H1 (cell line): ENCODE results near the gene TRIM50. TPM values are rescaled to one million over a fixed set of nuclear protein-coding genes. Genes with fewer than 3 reads are reported as not detected.
"Not testable (repeated sequence)": the region's sequence is repeated elsewhere in the genome, so short reads cannot be mapped to it uniquely, and the experiment has no call there.

Experiments
- CTCF ChIA-PET: fragments of 300-600 bp; sonication (Branson Sonifier 250); formaldehyde crosslinking; loops from one replicate; lab custom pipeline; 2021; ENCODE audit not compliant: partially characterized antibody; lab: Charles Lee
- POLR2A ChIA-PET: fragments of 300-600 bp; sonication (Branson Sonifier 250); formaldehyde crosslinking; loops from one replicate; lab custom pipeline; 2021; ENCODE audit warnings: inconsistent platforms; ENCODE audit not compliant: partially characterized antibody; lab: Charles Lee
- DNase-seq, 2 experiments: peaks; one replicate each; pipeline versions ENCODE4 v3.0.0 to v3.0.0-alpha.2; 2010 to 2022; ENCODE audit warnings: low spot score in 2 of 2, low read depth in 1 of 2, mixed read lengths in 1 of 2
- FAIRE-seq: peaks from 2 replicates; lab custom pipeline; 2011; peaks lifted over from hg19 to GRCh38; lab: Jason Lieb, UNC
- H2AFZ ChIP-seq: 2 replicates; pipeline ENCODE4 v1.8.1; 2012; ENCODE audit warnings: low read length, inconsistent platforms
- H2AK5ac ChIP-seq: 2 replicates; pipeline ENCODE4 v1.6.1; 2013; ENCODE audit warnings: low read depth, low read length
- H2BK120ac ChIP-seq: replicated peaks from 2 replicates; pipeline ENCODE3; 2013; ENCODE audit warnings: low read depth, low read length, inconsistent platforms
- H2BK12ac ChIP-seq: 2 replicates; pipeline ENCODE4 v1.6.1; 2013; ENCODE audit warnings: low read depth, low read length
- H2BK15ac ChIP-seq: 2 replicates; pipeline ENCODE4 v1.6.1; 2013; ENCODE audit warnings: low read length
- H2BK20ac ChIP-seq: 2 replicates; pipeline ENCODE4 v1.6.1; 2013; ENCODE audit warnings: low read length
- H2BK5ac ChIP-seq: 2 replicates; pipeline ENCODE4 v1.6.1; 2013; ENCODE audit warnings: low read depth, low read length
- H3K14ac ChIP-seq: 2 replicates; pipeline ENCODE4 v1.6.1; 2013; ENCODE audit warnings: inconsistent platforms; ENCODE audit not compliant: insufficient read length
- H3K18ac ChIP-seq: 2 replicates; pipeline ENCODE4 v1.6.1; 2013; ENCODE audit warnings: low read length; ENCODE audit errors: extremely low read depth
- H3K23ac ChIP-seq: 2 replicates; pipeline ENCODE4 v1.6.1; 2013; ENCODE audit warnings: inconsistent platforms; ENCODE audit not compliant: insufficient read length
- H3K23me2 ChIP-seq: 2 replicates; pipeline ENCODE4 v1.6.1; 2013; ENCODE audit warnings: low read depth, low read length
- H3K27ac ChIP-seq: 2 replicates; pipeline ENCODE4 v1.6.1; 2011; ENCODE audit warnings: low read depth, low read length, inconsistent platforms
- H3K27me3 ChIP-seq, 4 experiments: replicated peaks in 1 of 4; 1 replicate in 1 of 4; 2 replicates in 3 of 4; pipeline versions ENCODE4 v1.6.1 to v1.8.1; 2011 to 2013; ENCODE audit warnings: low read length in 3 of 4, mild to moderate bottlenecking in 3 of 4, inconsistent platforms in 2 of 4, mixed read lengths in 2 of 4, moderate library complexity in 1 of 4; ENCODE audit not compliant: control insufficient read depth in 3 of 4, insufficient read depth in 3 of 4; ENCODE audit errors: extremely low read depth in 1 of 4
- H3K36me3 ChIP-seq, 4 experiments: 2 replicates each; pipeline versions ENCODE4 v1.6.1 to v1.8.1; 2011 to 2013; ENCODE audit warnings: mild to moderate bottlenecking in 4 of 4, low read length in 3 of 4, moderate library complexity in 2 of 4, control low read depth in 1 of 4, inconsistent platforms in 1 of 4; ENCODE audit not compliant: insufficient read depth in 4 of 4, control insufficient read depth in 2 of 4
- H3K4ac ChIP-seq: replicated peaks from 2 replicates; pipeline ENCODE3; 2013; ENCODE audit warnings: low read length, low read depth, mixed read lengths, inconsistent platforms; ENCODE audit not compliant: insufficient read length
- H3K4me1 ChIP-seq, 4 experiments: replicated peaks in 1 of 4; 1 replicate in 1 of 4; 2 replicates in 3 of 4; pipeline versions ENCODE4 v1.6.1 to v1.8.1; 2011 to 2013; ENCODE audit warnings: low read length in 3 of 4, inconsistent platforms in 2 of 4, mixed read lengths in 1 of 4; ENCODE audit not compliant: insufficient read depth in 4 of 4, control insufficient read depth in 3 of 4
- H3K4me2 ChIP-seq, 2 experiments: 2 replicates each; pipeline versions ENCODE4 v1.6.1 to v1.8.1; 2011 to 2013; ENCODE audit warnings: low read depth in 2 of 2, low read length in 2 of 2, control low read depth in 1 of 2, inconsistent platforms in 1 of 2, mild to moderate bottlenecking in 1 of 2; ENCODE audit not compliant: insufficient read depth in 1 of 2
- H3K4me3 ChIP-seq, 4 experiments: fragments of 200-600, 300-600 bp in 1 of 4; sonication (generic), shearing (Covaris generic), sonication (Bioruptor Twin) in 1 of 4; 2 replicates each; pipeline versions ENCODE4 v1.5.1 to v1.8.1; 2011 to 2016; ENCODE audit warnings: low read length in 4 of 4, low read depth in 3 of 4, control low read depth in 2 of 4, inconsistent platforms in 2 of 4, mild to moderate bottlenecking in 2 of 4, mixed read lengths in 1 of 4, moderate library complexity in 1 of 4; ENCODE audit not compliant: insufficient read depth in 2 of 4; ENCODE audit errors: extremely low read depth in 1 of 4
- H3K56ac ChIP-seq: replicated peaks from 2 replicates; pipeline ENCODE3; 2013; ENCODE audit warnings: low read depth, mild to moderate bottlenecking, mixed read lengths, low read length, inconsistent platforms; ENCODE audit not compliant: insufficient read length
- H3K79me1 ChIP-seq: 2 replicates; pipeline ENCODE4 v1.6.1; 2013; ENCODE audit warnings: low read depth, low read length, control low read depth
- H3K79me2 ChIP-seq, 2 experiments: 2 replicates each; pipeline versions ENCODE4 v1.6.1 to v1.8.1; 2012 to 2013; ENCODE audit warnings: low read length in 2 of 2, mild to moderate bottlenecking in 2 of 2, inconsistent platforms in 1 of 2; ENCODE audit not compliant: insufficient read depth in 2 of 2, control insufficient read depth in 1 of 2
- H3K9ac ChIP-seq, 4 experiments: replicated peaks in 1 of 4; 1 replicate in 1 of 4; 2 replicates in 3 of 4; pipeline versions ENCODE4 v1.6.1 to v1.8.1; 2011 to 2013; ENCODE audit warnings: low read depth in 3 of 4, low read length in 3 of 4, control low read depth in 2 of 4, mild to moderate bottlenecking in 2 of 4, moderate library complexity in 2 of 4, inconsistent platforms in 1 of 4; ENCODE audit errors: extremely low read depth in 1 of 4
- H3K9me3 ChIP-seq, 2 experiments: 2 replicates each; pipeline versions ENCODE4 v1.6.1 to v1.8.1; 2012 to 2013; ENCODE audit warnings: mild to moderate bottlenecking in 2 of 2, moderate library complexity in 2 of 2, control low read depth in 1 of 2, inconsistent platforms in 1 of 2, low read depth in 1 of 2, low read length in 1 of 2, mixed read lengths in 1 of 2; ENCODE audit not compliant: insufficient read depth in 2 of 2
- H4K20me1 ChIP-seq, 2 experiments: replicated peaks in 1 of 2; 2 replicates each; pipeline versions ENCODE3 to v1.8.1; 2011 to 2013; ENCODE audit warnings: inconsistent platforms in 2 of 2, low read length in 2 of 2, mild to moderate bottlenecking in 1 of 2; ENCODE audit not compliant: insufficient read depth in 2 of 2, control insufficient read depth in 1 of 2
- H4K5ac ChIP-seq: 2 replicates; pipeline ENCODE4 v1.6.1; 2013; ENCODE audit warnings: low read length, low read depth, mixed read lengths, inconsistent platforms; ENCODE audit not compliant: insufficient read length
- H4K8ac ChIP-seq: 2 replicates; pipeline ENCODE4 v1.8.0; 2013; ENCODE audit warnings: mild to moderate bottlenecking, moderate library complexity, low read length, inconsistent platforms; ENCODE audit not compliant: insufficient read depth; ENCODE audit errors: extremely low read depth
- H4K91ac ChIP-seq: replicated peaks from 2 replicates; pipeline ENCODE3; 2013; ENCODE audit warnings: low read length, mixed read lengths, inconsistent platforms; ENCODE audit not compliant: insufficient read length
- WGBS, 2 experiments: shearing (Covaris generic) in 1 of 2; methylation state at CpG; one replicate each; pipeline versions ENCODE4 v1.1.6 to v1.1.7; 2013 to 2015; ENCODE audit warnings: low lambda C conversion rate in 2 of 2, mixed read lengths in 2 of 2, inconsistent platforms in 1 of 2, low coverage in 1 of 2, missing lambda C conversion rate in 1 of 2; ENCODE audit not compliant: insufficient replicate concordance in 2 of 2, insufficient coverage in 1 of 2, insufficient read length in 1 of 2; ENCODE audit errors: extremely low coverage in 1 of 2, missing lambda C conversion rate in 1 of 2; 5-methylcytosine and 5-hydroxymethylcytosine counted together
- polyA plus RNA-seq, 7 experiments: library from polyadenylated mRNA; depleted of rRNA in 3 of 7; stranded (reverse) in 5 of 7; unstranded in 2 of 7; fragments of >200 nt in 5 of 7; fragments of 200-250 nt in 2 of 7; gene quantifications; 1 replicate in 5 of 7; 2 replicates in 1 of 7; 4 replicates in 1 of 7; pipeline versions ENCODE4 v1.2.1 to v1.2.3, GENCODE V29; 2011 to 2013; ENCODE audit warnings: missing spikeins in 2 of 7, mixed read lengths in 2 of 7
- total RNA-seq: library from RNA; stranded (reverse); fragmentation: NEBNext Ultra II Directional; extraction: Animal tissue kit (Norgen Biotek cat#: 25700); gene quantifications from 2 replicates; pipeline ENCODE4 v1.2.1, GENCODE V29; 2021

TRIM50 gene
- total and polyA plus RNA-seq, 2 of the 8 experiments (the other 6 are each of a cell fraction or from before 2014, with no cell fraction given) = 0.12 TPM; not detected in 1

DNA sequence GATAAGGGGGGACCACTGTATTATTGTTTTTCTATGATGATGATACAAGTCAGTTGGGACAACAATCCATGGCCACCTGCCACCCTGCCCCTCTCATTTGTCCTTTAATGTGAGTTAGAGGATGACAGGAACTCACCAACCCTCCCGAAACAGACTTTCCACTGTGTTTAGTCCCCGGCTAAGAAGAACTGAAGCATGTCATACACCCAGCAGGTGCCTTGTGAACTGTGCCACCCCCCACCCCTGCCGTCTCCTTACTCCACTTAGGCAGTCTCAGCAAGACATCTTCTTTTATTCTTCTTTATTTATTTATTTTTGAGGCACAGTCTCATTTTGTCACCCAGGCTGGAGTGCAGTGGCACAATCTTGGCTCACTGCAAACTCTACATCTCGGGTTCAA, 60.1 kb downstream of the TRIM50 start:
- H3K23me2 ChIP-seq, H3K14ac ChIP-seq, H3K27ac ChIP-seq, H4K20me1 ChIP-seq, H4K91ac ChIP-seq, H4K8ac ChIP-seq, H3K4me1 ChIP-seq, H3K18ac ChIP-seq, H3K9ac ChIP-seq, POLR2A ChIA-PET, H3K4ac ChIP-seq, H3K79me1 ChIP-seq, H2AFZ ChIP-seq, H2BK12ac ChIP-seq, H2BK120ac ChIP-seq, H3K56ac ChIP-seq, H3K23ac ChIP-seq, FAIRE-seq, H3K79me2 ChIP-seq, DNase-seq, H3K36me3 ChIP-seq, H3K4me2 ChIP-seq, H3K9me3 ChIP-seq, H2BK20ac ChIP-seq, H3K4me3 ChIP-seq, H2BK15ac ChIP-seq, H3K27me3 ChIP-seq, H2AK5ac ChIP-seq, H2BK5ac ChIP-seq, CTCF ChIA-PET, H4K5ac ChIP-seq: not testable (repeated sequence)
- 92% methylated on average over 3 of the region's 4 CpGs; no CpG with 5 or more reads in 1 of the 2 experiments for WGBS, 2 experiments

DNA sequence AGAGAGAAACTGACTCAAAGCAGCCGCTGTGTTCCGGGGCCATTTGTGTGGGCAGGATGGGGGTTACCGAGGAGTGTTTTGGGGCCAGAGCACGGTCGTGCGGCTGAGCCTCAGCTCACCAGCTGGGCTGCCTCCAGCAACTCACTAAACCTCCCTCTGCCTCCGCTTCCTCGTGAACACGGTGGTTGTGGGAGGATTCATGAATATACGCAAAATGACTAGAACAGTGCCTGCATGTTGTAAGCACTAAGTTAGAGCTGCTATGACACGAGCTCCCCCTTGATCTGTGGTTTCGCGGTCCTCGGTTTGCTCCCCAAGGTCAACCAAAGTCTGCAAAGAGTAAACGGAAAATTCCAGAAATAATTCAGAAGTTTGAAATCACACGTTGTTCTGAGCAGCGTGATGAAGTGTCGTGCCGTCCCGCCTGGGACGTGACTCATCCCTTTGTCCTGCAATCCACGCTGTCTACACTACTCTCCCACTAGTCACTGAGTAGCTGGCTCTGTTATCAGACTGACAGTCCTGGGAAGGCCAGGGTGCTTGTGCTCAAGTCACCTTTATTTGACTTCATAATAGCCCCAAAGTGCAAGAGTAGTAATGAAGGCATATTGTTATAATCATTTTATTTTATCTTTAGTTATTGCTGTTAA, 61.0 kb downstream of the TRIM50 start:
- H3K4me2 ChIP-seq, POLR2A ChIA-PET, H2AK5ac ChIP-seq, H2BK5ac ChIP-seq, DNase-seq, H3K36me3 ChIP-seq, CTCF ChIA-PET, H3K79me1 ChIP-seq, H4K20me1 ChIP-seq, H3K4me1 ChIP-seq, H4K8ac ChIP-seq, H2AFZ ChIP-seq, H3K27me3 ChIP-seq, H2BK15ac ChIP-seq, H3K27ac ChIP-seq, FAIRE-seq, H3K79me2 ChIP-seq, H3K9ac ChIP-seq, H3K9me3 ChIP-seq, H2BK20ac ChIP-seq, H3K56ac ChIP-seq, H4K5ac ChIP-seq, H3K23me2 ChIP-seq, H3K18ac ChIP-seq, H4K91ac ChIP-seq, H2BK120ac ChIP-seq, H3K4ac ChIP-seq, H3K23ac ChIP-seq, H3K14ac ChIP-seq, H3K4me3 ChIP-seq, H2BK12ac ChIP-seq: not testable (repeated sequence)
- WGBS, 2 experiments = no CpG with 5 or more reads among the region's 22 CpGs
